Measurements from ENCODE around the gene DNM1. TPM values are rescaled to one million over a fixed set of nuclear protein-coding genes. Genes with fewer than 3 reads are reported as not detected.

Gene DNM1
- total and polyA plus RNA-seq, 7 donors, result 1.1 to 5.4 (median 2.1) TPM

DNA sequence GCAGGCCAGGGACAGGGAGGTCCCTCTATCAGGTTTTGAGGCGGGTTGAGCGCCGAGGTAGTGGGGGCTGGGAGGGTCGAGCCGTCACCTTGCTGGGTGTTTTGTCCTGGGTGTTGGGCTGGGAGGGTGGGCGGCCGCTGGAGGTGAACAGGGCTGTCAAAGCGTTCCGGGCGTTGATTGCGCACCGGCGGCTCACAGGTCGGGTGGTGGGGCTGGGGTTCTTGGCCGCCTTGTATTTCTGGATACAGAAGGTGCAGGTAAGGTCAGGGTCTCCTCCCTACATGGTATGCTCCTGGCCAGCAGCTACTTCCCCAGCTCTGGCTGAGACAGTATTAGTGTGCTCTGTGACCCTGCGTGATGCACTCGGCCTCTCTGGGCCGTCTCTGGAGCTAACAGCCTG is 37.0 kb upstream of the DNM1 start:
- 95 to 96% (median 95%) methylated on average over 18 of the region's 18 CpGs for WGBS, 3 donors

DNA sequence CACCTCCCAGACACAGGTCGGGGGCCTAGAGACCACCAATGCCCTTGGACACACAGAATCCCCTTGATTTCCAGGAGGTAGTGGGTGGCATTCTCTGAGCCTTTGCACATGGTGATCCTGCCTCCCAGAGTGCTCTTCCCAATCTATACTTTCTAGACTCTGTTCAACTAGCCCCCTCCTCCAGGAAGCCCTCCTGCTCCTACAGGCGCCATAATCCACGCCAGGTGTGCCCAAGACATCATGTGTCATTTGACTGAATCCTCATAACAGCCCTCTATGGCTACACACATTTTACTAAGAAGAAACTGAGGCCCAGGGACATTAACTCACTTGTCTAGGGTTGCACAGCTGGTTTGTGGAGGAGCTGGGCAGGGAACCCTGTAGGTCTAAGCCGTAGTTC is 36.0 kb upstream of the DNM1 start:
- ATAC-seq (no peak), DNase-seq (no peak)
- H3K4me3 ChIP-seq, result no peak overlapping the region
- H3K9me3 ChIP-seq, result no peaks in the 10 kb centered on the region
- TF ChIP-seq, protein P1, sequence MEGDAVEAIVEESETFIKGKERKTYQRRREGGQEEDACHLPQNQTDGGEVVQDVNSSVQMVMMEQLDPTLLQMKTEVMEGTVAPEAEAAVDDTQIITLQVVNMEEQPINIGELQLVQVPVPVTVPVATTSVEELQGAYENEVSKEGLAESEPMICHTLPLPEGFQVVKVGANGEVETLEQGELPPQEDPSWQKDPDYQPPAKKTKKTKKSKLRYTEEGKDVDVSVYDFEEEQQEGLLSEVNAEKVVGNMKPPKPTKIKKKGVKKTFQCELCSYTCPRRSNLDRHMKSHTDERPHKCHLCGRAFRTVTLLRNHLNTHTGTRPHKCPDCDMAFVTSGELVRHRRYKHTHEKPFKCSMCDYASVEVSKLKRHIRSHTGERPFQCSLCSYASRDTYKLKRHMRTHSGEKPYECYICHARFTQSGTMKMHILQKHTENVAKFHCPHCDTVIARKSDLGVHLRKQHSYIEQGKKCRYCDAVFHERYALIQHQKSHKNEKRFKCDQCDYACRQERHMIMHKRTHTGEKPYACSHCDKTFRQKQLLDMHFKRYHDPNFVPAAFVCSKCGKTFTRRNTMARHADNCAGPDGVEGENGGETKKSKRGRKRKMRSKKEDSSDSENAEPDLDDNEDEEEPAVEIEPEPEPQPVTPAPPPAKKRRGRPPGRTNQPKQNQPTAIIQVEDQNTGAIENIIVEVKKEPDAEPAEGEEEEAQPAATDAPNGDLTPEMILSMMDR (IDR thresholded peaks at IDR 0.05), result no peak
- H3K27ac ChIP-seq, result no peak overlapping the region
- 95 to 97% (median 96%) methylated on average over 4 of the region's 4 CpGs for WGBS, 3 donors
- intact Hi-C loops (cut with DNase I), result no loop called here
- peaks cover under 1% of the 10 kb centered on the region for H3K4me1 ChIP-seq
- peaks cover 9 to 100% of the 10 kb centered on the region in 2 donors for H3K36me3 ChIP-seq (ENCODE audit: insufficient read depth in 1 of 2, low read depth in 1 of 2)
- H3K27me3 ChIP-seq (ENCODE audit: insufficient read depth in 3 of 3, low read length in 2 of 3), result no peaks in the 10 kb centered on the region

More for the DNA sequence above, 37.0 kb upstream of the DNM1 start:
- ATAC-seq (no peak), DNase-seq (no peak)
- Histone ChIP-seq H3K36me3 (ENCODE audit: insufficient read depth in 1 of 2, low read depth in 1 of 2) (peaks cover 9 to 90% of the 10 kb centered on the region in 2 donors), H3K4me1 (peaks cover 6% of the 10 kb centered on the region), H3K27me3 (ENCODE audit: insufficient read depth in 3 of 3, low read length in 2 of 3) (no peaks in the 10 kb centered on the region), H3K9me3 (no peaks in the 10 kb centered on the region), H3K27ac (no peak overlapping the region), H3K4me3 (no peak overlapping the region)
- TF ChIP-seq, protein P1 (IDR thresholded peaks at IDR 0.05), result no peak
- intact Hi-C loops (cut with DNase I), result no loop called here

DNA sequence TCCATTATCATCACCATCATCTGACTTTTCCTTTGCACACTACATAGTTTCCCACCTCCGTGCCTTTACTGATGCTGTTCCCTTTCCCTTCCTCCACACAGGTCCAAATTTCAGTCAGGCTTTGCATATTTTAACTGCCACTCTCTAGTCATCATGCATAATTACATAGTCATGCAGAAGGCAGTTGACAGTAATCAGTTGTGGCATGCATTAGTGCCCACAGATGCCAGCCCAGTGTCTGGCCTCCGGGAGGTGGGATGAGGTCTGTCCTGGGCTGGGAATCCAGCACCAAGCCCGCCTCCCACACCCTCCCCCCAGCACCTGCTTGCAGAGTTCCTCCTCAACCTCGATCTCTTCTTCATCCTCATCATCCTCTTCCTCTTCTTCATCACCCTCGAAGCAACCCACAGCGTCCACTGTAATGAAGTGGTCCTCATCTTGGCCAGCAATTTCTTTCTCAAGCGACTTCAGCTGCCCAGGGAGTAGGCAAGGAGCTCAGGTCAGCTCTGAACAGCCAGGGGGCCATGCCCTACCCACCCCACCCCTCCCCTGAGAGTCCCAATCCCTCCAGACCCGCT is 34.4 kb upstream of the DNM1 start:
- H3K27me3 ChIP-seq (ENCODE audit: insufficient read depth in 3 of 3, low read length in 2 of 3), result no peaks in the 10 kb centered on the region
- no peaks in the 10 kb centered on the region for H3K4me1 ChIP-seq
- H3K9me3 ChIP-seq, result no peaks in the 10 kb centered on the region
- no peak overlapping the region for H3K4me3 ChIP-seq
- WGBS, 3 donors, result 87 to 91% (median 91%) methylated on average over 8 of the region's 8 CpGs
- peaks cover 4 to 95% of the 10 kb centered on the region in 2 donors for H3K36me3 ChIP-seq (ENCODE audit: insufficient read depth in 1 of 2, low read depth in 1 of 2)
- DNase-seq, result no peak
- intact Hi-C loops (cut with DNase I), result no loop called here
- no peak overlapping the region for H3K27ac ChIP-seq
- TF ChIP-seq, protein P1 (IDR thresholded peaks at IDR 0.05), result no peak
- no peak for ATAC-seq

DNA sequence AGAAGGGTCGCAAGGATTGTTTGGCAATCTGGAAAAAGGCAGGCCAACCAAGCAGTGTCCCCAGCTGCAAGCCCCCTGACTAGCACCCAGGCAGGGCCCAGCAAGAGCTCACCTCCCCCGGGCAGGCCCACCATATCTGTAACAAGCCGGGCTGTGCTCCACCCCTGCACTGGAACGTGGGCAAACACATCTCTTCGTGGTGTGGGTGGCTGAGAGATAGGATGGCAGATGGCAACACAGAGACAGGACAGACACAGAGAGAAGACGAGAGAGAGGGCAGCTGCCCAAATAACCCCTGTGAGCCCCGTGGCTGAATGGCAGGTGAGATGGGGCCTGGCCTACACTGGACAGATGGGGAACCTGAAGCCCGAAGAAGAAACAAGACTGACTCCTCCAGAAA is 33.7 kb upstream of the DNM1 start:
- intact Hi-C loops (cut with DNase I), result no loop called here
- Histone ChIP-seq H3K27ac (no peak overlapping the region), H3K4me3 (no peak overlapping the region), H3K27me3 (ENCODE audit: insufficient read depth in 3 of 3, low read length in 2 of 3) (no peaks in the 10 kb centered on the region), H3K36me3 (ENCODE audit: insufficient read depth in 1 of 2, low read depth in 1 of 2) (peaks cover 4 to 95% of the 10 kb centered on the region in 2 donors), H3K9me3 (no peaks in the 10 kb centered on the region), H3K4me1 (no peaks in the 10 kb centered on the region)
- DNase-seq (no peak), ATAC-seq (no peak)
- TF ChIP-seq, protein P1 (IDR thresholded peaks at IDR 0.05), result no peak
- WGBS, 3 donors, result 86 to 88% (median 86%) methylated on average over 8 of the region's 8 CpGs

DNA sequence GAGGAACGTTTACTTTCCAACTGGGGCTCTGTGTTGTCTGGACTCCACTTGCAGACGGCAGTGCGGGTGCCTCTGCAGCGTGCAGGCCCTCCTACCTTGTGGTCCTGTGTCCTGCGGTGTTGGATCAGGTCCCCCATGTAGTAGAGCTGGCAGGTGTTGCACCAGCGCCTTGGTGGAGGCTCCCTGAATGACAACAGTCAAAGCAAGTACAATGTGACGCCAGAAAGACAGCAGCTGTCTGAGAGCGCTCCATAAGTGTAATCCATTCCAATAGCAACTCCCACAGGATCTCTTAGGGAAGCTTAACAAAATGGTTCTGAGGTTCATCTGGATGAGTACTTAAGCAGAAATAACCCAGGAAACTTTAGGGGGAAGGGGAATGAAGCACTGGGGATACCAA is 33.3 kb upstream of the DNM1 start:
- TF ChIP-seq, protein P1 (IDR thresholded peaks at IDR 0.05), result no peak
- DNase-seq (no peak), ATAC-seq (no peak)
- no peaks in the 10 kb centered on the region for H3K27me3 ChIP-seq (ENCODE audit: insufficient read depth in 3 of 3, low read length in 2 of 3)
- H3K4me1 ChIP-seq, result no peaks in the 10 kb centered on the region
- intact Hi-C loops (cut with DNase I), result no loop called here
- WGBS, 3 donors, result 87 to 93% (median 87%) methylated on average over 8 of the region's 8 CpGs
- no peak overlapping the region for H3K4me3 ChIP-seq
- H3K36me3 ChIP-seq (ENCODE audit: insufficient read depth in 1 of 2, low read depth in 1 of 2), result peaks cover 4 to 95% of the 10 kb centered on the region in 2 donors
- no peaks in the 10 kb centered on the region for H3K9me3 ChIP-seq
- H3K27ac ChIP-seq, result no peak overlapping the region
